ENCODE results near the gene LYRM9.
"Not testable (repeated sequence)": the region's sequence is repeated elsewhere in the genome, so short reads cannot be mapped to it uniquely, and the experiment has no call there.

DNA sequence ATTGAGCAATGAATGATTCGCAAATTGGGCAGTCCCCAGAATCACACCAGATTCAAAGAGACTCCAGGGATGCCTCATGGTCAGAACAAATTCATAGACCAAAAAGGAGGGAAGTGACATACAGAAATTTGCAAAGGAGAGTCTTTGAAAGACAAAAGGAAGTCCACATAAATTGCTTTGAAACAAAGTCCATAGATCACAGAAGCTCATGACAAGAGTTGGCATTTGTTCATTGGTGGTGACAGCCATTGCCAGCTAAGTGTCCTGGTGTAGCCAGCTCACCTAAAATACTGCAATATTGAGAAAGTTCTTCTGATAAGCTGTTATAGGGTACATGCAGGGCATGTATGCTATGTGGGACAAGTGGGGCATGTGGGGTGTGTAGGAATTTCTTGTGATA lies 55.4 kb downstream of the LYRM9 start:
- not testable (repeated sequence) for TF ChIP-seq POLR2A (IDR thresholded peaks at IDR 0.05)
- TF ChIP-seq, protein P1, sequence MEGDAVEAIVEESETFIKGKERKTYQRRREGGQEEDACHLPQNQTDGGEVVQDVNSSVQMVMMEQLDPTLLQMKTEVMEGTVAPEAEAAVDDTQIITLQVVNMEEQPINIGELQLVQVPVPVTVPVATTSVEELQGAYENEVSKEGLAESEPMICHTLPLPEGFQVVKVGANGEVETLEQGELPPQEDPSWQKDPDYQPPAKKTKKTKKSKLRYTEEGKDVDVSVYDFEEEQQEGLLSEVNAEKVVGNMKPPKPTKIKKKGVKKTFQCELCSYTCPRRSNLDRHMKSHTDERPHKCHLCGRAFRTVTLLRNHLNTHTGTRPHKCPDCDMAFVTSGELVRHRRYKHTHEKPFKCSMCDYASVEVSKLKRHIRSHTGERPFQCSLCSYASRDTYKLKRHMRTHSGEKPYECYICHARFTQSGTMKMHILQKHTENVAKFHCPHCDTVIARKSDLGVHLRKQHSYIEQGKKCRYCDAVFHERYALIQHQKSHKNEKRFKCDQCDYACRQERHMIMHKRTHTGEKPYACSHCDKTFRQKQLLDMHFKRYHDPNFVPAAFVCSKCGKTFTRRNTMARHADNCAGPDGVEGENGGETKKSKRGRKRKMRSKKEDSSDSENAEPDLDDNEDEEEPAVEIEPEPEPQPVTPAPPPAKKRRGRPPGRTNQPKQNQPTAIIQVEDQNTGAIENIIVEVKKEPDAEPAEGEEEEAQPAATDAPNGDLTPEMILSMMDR (IDR thresholded peaks at IDR 0.05), result not testable (repeated sequence)

All from heart left ventricle (tissue), 13 donors.